B cell (primary cell): Measurements from ENCODE around the gene ZBTB24. TPM values are rescaled to one million over a fixed set of nuclear protein-coding genes. Genes with fewer than 3 reads are reported as not detected.

Source experiments
- ATAC-seq: fragments of 200-7000 bp; cut with Tn5 transposase; one replicate; pipeline ENCODE4 v1.10.0; 2021; ENCODE audit warnings: low read depth, mild to moderate bottlenecking, moderate number of reproducible peaks, moderate library complexity
- CTCF ChIA-PET: fragments of 350-600 bp; sonication (Branson Sonifier 250); formaldehyde crosslinking; loops from one replicate; lab custom pipeline; 2021; ENCODE audit warnings: antibody characterized with exemption, inconsistent platforms; lab: Charles Lee
- POLR2A ChIA-PET: fragments of 350-600 bp; sonication (Branson Sonifier 250); formaldehyde crosslinking; loops from one replicate; lab custom pipeline; 2021; ENCODE audit warnings: antibody characterized with exemption; lab: Charles Lee
- DNase-seq: peaks from one replicate; pipeline ENCODE4 v3.0.0; 2013
- H2AFZ ChIP-seq: 2 replicates; pipeline ENCODE4 v1.6.1; 2012; ENCODE audit warnings: mild to moderate bottlenecking, low read depth, low read length; ENCODE audit not compliant: insufficient read depth, poor library complexity, severe bottlenecking
- H3K27ac ChIP-seq, 2 donors: 1 replicate in 1 of 2; 2 replicates in 1 of 2; pipeline ENCODE4 v1.5.1; 2012 to 2013; ENCODE audit warnings: low read length in 2 of 2, mild to moderate bottlenecking in 2 of 2, moderate library complexity in 1 of 2
- H3K27me3 ChIP-seq, 4 experiments: fragments of 200-600 bp in 1 of 4; sonication (generic) in 1 of 4; replicated peaks in 1 of 4; 1 replicate in 2 of 4; 2 replicates in 2 of 4; pipeline versions ENCODE4 v1.6.1 to v1.7.0; 2013 to 2016; ENCODE audit warnings: low read length in 3 of 4, mild to moderate bottlenecking in 2 of 4, mixed read lengths in 1 of 4, moderate library complexity in 1 of 4; ENCODE audit not compliant: insufficient read depth in 4 of 4, control insufficient read depth in 3 of 4; ENCODE audit errors: control extremely low read depth in 1 of 4
- H3K36me3 ChIP-seq, 2 experiments: replicated peaks in 1 of 2; 1 replicate in 1 of 2; 2 replicates in 1 of 2; pipeline versions ENCODE4 v1.6.1 to v1.7.1; 2013; ENCODE audit warnings: low read length in 1 of 2; ENCODE audit not compliant: insufficient read depth in 2 of 2, control insufficient read depth in 1 of 2; ENCODE audit errors: control extremely low read depth in 1 of 2, extremely low read depth in 1 of 2
- H3K4me1 ChIP-seq, 2 donors: fragments of 200-600 bp in 1 of 2; sonication (generic) in 1 of 2; 1 replicate in 1 of 2; 2 replicates in 1 of 2; pipeline versions ENCODE4 v1.5.1 to v1.6.1; 2013 to 2017; ENCODE audit warnings: low read length in 2 of 2; ENCODE audit not compliant: control insufficient read depth in 2 of 2, insufficient read depth in 2 of 2
- H3K4me2 ChIP-seq: replicated peaks from 2 replicates; pipeline ENCODE3; 2012; ENCODE audit warnings: mild to moderate bottlenecking, low read depth, low read length; ENCODE audit not compliant: poor library complexity, severe bottlenecking
- H3K4me3 ChIP-seq, 5 experiments: fragments of 200-600 bp in 1 of 5; sonication (generic) in 1 of 5; 1 replicate in 3 of 5; 2 replicates in 2 of 5; pipeline versions ENCODE4 v1.5.1 to v1.7.0; 2011 to 2016; ENCODE audit warnings: low read length in 4 of 5, mild to moderate bottlenecking in 4 of 5, low read depth in 2 of 5, control low read depth in 1 of 5, moderate library complexity in 1 of 5; ENCODE audit not compliant: insufficient read depth in 1 of 5; ENCODE audit errors: control extremely low read depth in 1 of 5, extremely low read depth in 1 of 5
- H3K79me2 ChIP-seq: fragments of 200-600 bp; sonication (generic); one replicate; pipeline ENCODE4 v1.6.0; 2016; ENCODE audit warnings: low read length; ENCODE audit not compliant: control insufficient read depth, insufficient read depth
- H3K9ac ChIP-seq: fragments of 200-600 bp; sonication (generic); 2 replicates; pipeline ENCODE4 v1.6.1; 2017; ENCODE audit warnings: mild to moderate bottlenecking, low read length, moderate library complexity
- H3K9me3 ChIP-seq, 3 donors: one replicate each; pipeline versions ENCODE4 v1.6.1 to v1.7.1; 2013; ENCODE audit warnings: low read length in 2 of 3; ENCODE audit not compliant: control insufficient read depth in 2 of 3, insufficient read depth in 1 of 3; ENCODE audit errors: control extremely low read depth in 1 of 3
- H4K20me1 ChIP-seq: 2 replicates; pipeline ENCODE4 v1.6.0; 2012; ENCODE audit warnings: mild to moderate bottlenecking, low read length; ENCODE audit not compliant: insufficient read depth, control insufficient read depth, poor library complexity, severe bottlenecking
- H3K27ac Mint-ChIP-seq: one replicate; pipeline ENCODE4 v1.8.0; 2021; ENCODE audit warnings: mixed read lengths
- H3K27me3 Mint-ChIP-seq: one replicate; pipeline ENCODE4 v1.8.0; 2021; ENCODE audit warnings: mixed read lengths
- H3K4me1 Mint-ChIP-seq: one replicate; pipeline ENCODE4 v1.8.0; 2021; ENCODE audit warnings: mixed read lengths
- H3K4me3 Mint-ChIP-seq: one replicate; pipeline ENCODE4 v1.8.0; 2021; ENCODE audit warnings: mixed read lengths
- H3K9me3 Mint-ChIP-seq: one replicate; pipeline ENCODE4 v1.8.0; 2022; ENCODE audit warnings: mixed read lengths; ENCODE audit not compliant: insufficient read depth
- EZH2 ChIP-seq: IDR thresholded peaks from 2 replicates; pipeline ENCODE4 v1.6.1; 2012; ENCODE audit warnings: borderline replicate concordance, low read depth, mild to moderate bottlenecking, moderate library complexity, low read length; ENCODE audit not compliant: insufficient read depth, poor library complexity, severe bottlenecking
- WGBS: methylation state at CpG from one replicate; pipeline ENCODE4 v1.1.5; 2013; ENCODE audit warnings: missing lambda C conversion rate; ENCODE audit not compliant: insufficient coverage; 5-methylcytosine and 5-hydroxymethylcytosine counted together
- intact Hi-C: fragments of 100-400 bp; cut with micrococcal nuclease; formaldehyde crosslinking; loops from one replicate; pipeline ENCODE4 v1.10.0; 2022
- polyA plus RNA-seq: library from polyadenylated mRNA; depleted of rRNA; stranded (reverse); fragments of >200 nt; gene quantifications from 2 replicates; pipeline ENCODE4 v1.2.3, GENCODE V29; 2012
- total RNA-seq, 2 donors: library from RNA; stranded (reverse); fragments of 120-200 nt in 1 of 2; gene quantifications; 1 replicate in 1 of 2; 2 replicates in 1 of 2; pipeline versions ENCODE4 v1.2.3 to v1.2.4, GENCODE V29; 2013 to 2022
- TF ChIP-seq, protein P1 (sequence below): fragments of 200-600 bp; IDR thresholded peaks from one replicate; pipeline ENCODE4 v1.8.0; 2022; ENCODE audit warnings: antibody characterized with exemption, mild to moderate bottlenecking

Gene ZBTB24
- total and polyA plus RNA-seq, 2 donors (not counting 1 experiment from before 2014, with no cell fraction given) = 10.6 to 31.4 TPM

- Histone ChIP-seq H3K27me3 (no peaks in the 10 kb centered on the region), H3K4me2 (no peak overlapping the region), H4K20me1 (no peaks in the 10 kb centered on the region), H3K27ac (no peak overlapping the region), H3K4me3 (no peak overlapping the region), H2AFZ (no peak overlapping the region), H3K9ac (no peak overlapping the region), H3K4me1 (no peaks in the 10 kb centered on the region), H3K9me3 (no peaks in the 10 kb centered on the region), H3K36me3 (no peaks in the 10 kb centered on the region), H3K79me2 (no peaks in the 10 kb centered on the region)
- no peak overlapping the region for H3K27ac Mint-ChIP-seq
- H3K9me3 Mint-ChIP-seq = no peaks in the 10 kb centered on the region
- 70% methylated on average over 6 of the region's 7 CpGs for WGBS
- ATAC-seq (no peak), DNase-seq (no peak)
- H3K4me3 Mint-ChIP-seq = no peak overlapping the region
- H3K4me1 Mint-ChIP-seq = peaks cover 2% of the 10 kb centered on the region
- intact Hi-C loops = no loop called here
- TF ChIP-seq EZH2 = no peak
- TF ChIP-seq, protein P1, sequence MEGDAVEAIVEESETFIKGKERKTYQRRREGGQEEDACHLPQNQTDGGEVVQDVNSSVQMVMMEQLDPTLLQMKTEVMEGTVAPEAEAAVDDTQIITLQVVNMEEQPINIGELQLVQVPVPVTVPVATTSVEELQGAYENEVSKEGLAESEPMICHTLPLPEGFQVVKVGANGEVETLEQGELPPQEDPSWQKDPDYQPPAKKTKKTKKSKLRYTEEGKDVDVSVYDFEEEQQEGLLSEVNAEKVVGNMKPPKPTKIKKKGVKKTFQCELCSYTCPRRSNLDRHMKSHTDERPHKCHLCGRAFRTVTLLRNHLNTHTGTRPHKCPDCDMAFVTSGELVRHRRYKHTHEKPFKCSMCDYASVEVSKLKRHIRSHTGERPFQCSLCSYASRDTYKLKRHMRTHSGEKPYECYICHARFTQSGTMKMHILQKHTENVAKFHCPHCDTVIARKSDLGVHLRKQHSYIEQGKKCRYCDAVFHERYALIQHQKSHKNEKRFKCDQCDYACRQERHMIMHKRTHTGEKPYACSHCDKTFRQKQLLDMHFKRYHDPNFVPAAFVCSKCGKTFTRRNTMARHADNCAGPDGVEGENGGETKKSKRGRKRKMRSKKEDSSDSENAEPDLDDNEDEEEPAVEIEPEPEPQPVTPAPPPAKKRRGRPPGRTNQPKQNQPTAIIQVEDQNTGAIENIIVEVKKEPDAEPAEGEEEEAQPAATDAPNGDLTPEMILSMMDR = no peak
- ChIA-PET POLR2A (no interaction called here), CTCF (interaction anchor here (0.7 kb wide), 1 partner anchor 22 kb away, joined by 4 read pairs; no protein-coding TSS in a partner anchor)
- H3K27me3 Mint-ChIP-seq = no peaks in the 10 kb centered on the region
Measured at GRCh38 chr6:109428889-109429477, 54.0 kb downstream of the ZBTB24 start.

- H3K9me3 ChIP-seq = no peaks in the 10 kb centered on the region
- peaks cover 4% of the 10 kb centered on the region for H3K4me1 Mint-ChIP-seq
- H3K4me1 ChIP-seq = peaks cover 0 to 3% of the 10 kb centered on the region in 2 donors
- H3K9me3 Mint-ChIP-seq = no peaks in the 10 kb centered on the region
- no peak overlapping the region for H3K27ac ChIP-seq
- ATAC-seq = no peak
- POLR2A ChIA-PET = no interaction called here
- H4K20me1 ChIP-seq = no peaks in the 10 kb centered on the region
- H3K79me2 ChIP-seq = no peaks in the 10 kb centered on the region
- intact Hi-C loops = no loop called here
- no peak overlapping the region for H3K9ac ChIP-seq
- no peak overlapping the region for H3K4me2 ChIP-seq
- H3K4me3 ChIP-seq = no peak overlapping the region
- H3K4me3 Mint-ChIP-seq = no peak overlapping the region
- WGBS = no CpG with 5 or more reads among the region's 2 CpGs
- no peak overlapping the region for H3K27ac Mint-ChIP-seq
- no peaks in the 10 kb centered on the region for H3K36me3 ChIP-seq
- H3K27me3 ChIP-seq = no peaks in the 10 kb centered on the region
- no peaks in the 10 kb centered on the region for H3K27me3 Mint-ChIP-seq
- no peak for DNase-seq
- CTCF ChIA-PET = no interaction called here
- TF ChIP-seq, protein P1 = no peak
- TF ChIP-seq EZH2 = no peak
- H2AFZ ChIP-seq = no peak overlapping the region
Measured at GRCh38 chr6:109424946-109425345, 58.1 kb downstream of the ZBTB24 start.
